ENCODE measurements around the gene EPHB3.

EPHB3 gene

DNA sequence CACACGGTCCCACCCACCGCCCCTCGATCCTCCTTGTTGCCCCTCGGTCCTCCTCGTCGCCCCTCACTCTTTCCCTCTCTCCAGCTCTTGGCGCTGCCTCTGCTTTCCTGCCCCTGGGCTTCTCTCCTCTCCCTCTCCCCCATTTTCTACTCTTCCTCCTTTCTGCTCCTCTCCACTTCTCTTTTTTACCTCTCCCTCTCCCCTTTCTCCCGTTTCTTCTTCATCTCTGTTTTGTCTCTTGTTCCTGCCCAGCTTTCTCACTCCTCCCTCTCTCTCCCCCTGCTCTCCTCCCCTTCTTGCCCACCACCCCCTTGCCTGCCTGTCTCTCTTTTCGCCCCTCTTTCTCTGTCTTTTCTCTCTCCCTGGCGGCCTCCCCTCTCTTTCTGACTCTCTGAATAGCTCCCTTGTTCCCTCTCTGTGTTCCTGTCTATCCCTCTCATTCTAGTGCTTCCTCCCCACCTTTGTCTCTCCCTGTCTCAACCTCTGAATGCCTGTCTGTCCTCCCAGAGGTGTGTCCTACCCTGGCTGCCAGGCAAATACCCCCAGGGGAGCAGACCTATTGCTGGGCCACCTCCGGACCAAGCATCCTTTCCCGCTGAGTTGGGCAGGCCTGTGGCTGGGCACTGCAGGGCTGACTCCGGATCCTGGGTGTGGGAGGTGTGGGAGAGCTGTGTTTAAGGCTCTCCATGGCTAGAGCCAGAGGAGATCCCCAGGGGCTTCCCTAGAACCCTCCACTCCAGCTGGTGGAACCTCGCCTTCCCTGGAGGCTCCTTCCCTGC lies 41.0 kb downstream of the EPHB3 start:
- TF ChIP-seq, protein P1, sequence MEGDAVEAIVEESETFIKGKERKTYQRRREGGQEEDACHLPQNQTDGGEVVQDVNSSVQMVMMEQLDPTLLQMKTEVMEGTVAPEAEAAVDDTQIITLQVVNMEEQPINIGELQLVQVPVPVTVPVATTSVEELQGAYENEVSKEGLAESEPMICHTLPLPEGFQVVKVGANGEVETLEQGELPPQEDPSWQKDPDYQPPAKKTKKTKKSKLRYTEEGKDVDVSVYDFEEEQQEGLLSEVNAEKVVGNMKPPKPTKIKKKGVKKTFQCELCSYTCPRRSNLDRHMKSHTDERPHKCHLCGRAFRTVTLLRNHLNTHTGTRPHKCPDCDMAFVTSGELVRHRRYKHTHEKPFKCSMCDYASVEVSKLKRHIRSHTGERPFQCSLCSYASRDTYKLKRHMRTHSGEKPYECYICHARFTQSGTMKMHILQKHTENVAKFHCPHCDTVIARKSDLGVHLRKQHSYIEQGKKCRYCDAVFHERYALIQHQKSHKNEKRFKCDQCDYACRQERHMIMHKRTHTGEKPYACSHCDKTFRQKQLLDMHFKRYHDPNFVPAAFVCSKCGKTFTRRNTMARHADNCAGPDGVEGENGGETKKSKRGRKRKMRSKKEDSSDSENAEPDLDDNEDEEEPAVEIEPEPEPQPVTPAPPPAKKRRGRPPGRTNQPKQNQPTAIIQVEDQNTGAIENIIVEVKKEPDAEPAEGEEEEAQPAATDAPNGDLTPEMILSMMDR (conservative IDR thresholded peaks at IDR 0.05; ENCODE audit: control insufficient read depth, insufficient read depth, low read depth, low read length) = no peak
- H3K4me3 ChIP-seq (ENCODE audit: control insufficient read depth, low read depth, low read length) = no peak overlapping the region
- DNase-seq (ENCODE audit: low read depth) = no peak

DNA sequence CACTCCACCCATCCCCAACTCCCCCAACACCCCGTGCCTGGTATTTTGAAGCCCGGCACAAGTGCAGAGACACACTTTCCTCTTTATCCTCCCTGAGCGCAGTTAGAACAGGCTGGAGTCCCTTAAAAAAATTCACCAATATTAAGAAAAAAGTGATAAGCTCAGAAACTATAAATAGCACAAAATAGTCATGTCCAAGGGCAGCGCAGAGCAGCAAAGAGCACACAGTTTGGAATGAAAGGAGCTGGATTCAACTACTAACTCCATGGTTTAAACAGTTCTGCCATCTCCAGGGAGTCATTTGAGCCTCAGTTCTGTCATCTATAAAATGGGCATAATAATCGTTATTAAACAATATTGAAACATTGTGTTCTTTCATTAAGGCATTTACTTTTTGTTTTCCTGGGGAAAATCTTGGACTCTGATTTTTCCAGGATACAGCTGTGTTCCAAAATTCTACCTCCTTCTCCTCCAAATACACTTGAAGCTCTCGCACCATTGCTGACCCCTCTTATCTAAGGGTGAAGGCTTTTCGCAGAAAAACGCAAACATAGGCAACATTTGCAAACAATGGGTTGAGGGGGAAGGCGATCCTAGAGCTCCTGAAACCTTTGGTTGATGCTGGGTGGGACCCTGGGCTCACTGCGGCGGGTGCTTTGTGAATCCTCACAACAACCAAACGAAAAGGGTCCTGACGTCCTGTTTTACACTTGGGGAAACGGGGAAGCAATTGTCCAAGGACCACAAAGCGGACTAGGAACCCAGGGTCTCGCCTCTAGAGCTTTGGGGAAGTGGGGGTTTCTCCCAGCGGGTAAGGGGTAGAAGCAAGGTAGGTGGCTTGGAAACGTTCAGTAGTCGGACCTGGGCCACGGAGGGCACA lies 41.8 kb downstream of the EPHB3 start:
- DNase-seq (ENCODE audit: low read depth) = no peak
- TF ChIP-seq, protein P1 (conservative IDR thresholded peaks at IDR 0.05; ENCODE audit: control insufficient read depth, insufficient read depth, low read depth, low read length) = no peak
- H3K4me3 ChIP-seq (ENCODE audit: control insufficient read depth, low read depth, low read length) = no peak overlapping the region

DNA sequence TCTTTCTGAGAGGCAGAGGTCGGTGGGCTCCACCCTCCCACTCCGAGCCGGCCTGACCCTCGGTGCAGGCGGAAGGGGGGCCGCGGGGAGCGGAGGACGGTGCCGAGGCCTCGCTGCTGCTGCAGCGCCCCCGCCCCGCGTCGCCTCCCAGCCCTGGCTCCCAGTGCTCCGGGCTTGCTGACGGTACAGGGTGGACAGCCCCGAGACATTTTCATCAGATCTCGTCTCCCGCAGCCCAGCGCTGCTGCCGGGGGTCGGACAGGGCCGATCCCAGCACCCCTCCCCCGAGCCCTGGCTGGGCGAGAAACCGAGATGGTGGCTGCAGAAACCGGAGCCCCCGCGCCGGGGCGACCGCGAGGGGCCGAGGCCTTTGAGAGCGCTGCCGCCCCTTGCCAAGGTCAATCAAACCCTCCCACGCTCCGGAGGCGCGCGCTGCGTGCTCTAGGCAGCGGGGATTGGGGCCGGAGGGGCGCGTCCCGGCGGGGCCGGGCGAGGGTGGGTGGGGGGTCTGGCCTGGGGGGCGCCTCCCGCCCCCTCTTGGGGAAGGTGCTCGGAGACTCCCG lies 42.5 kb downstream of the EPHB3 start:
- no peak for DNase-seq (ENCODE audit: low read depth)
- no peak overlapping the region for H3K4me3 ChIP-seq (ENCODE audit: control insufficient read depth, low read depth, low read length)
- TF ChIP-seq, protein P1 (conservative IDR thresholded peaks at IDR 0.05; ENCODE audit: control insufficient read depth, insufficient read depth, low read depth, low read length) = no peak

DNA sequence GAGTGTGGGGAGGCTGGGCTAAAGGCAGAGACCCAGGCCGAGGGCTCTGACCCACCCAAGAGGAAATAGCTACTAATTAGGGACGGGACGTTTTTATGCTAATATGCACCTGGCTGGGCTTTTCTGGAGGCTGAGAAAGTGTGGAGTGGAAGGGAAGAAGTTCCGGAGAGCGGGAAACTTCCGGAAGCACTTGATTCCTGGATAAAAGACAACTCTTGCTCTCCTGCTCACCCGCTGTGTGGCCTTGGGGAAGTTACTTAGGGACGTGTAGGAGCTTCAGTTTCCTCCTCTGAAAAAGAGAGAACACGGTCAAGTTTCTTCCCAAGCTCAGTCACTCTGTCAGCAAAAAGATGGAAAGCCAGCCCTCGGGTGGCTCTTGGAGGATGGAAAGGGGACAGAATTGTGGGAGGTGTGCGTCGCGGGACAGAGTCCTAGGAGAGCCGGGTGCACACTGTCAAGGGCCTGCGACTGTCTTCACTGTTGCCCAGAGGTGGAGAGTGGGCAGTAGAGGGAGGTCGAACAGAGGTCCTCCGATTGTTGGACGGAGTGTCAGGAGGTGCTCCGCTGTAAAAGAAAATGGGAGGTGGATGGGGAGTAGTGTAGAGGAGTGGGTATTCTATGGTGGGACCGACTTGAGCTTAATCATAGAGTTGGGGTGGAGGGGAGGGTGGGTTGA lies 43.2 kb downstream of the EPHB3 start:
- no peak overlapping the region for H3K4me3 ChIP-seq (ENCODE audit: control insufficient read depth, low read depth, low read length)
- no peak for DNase-seq (ENCODE audit: low read depth)
- TF ChIP-seq, protein P1 (conservative IDR thresholded peaks at IDR 0.05; ENCODE audit: control insufficient read depth, insufficient read depth, low read depth, low read length) = no peak

DNA sequence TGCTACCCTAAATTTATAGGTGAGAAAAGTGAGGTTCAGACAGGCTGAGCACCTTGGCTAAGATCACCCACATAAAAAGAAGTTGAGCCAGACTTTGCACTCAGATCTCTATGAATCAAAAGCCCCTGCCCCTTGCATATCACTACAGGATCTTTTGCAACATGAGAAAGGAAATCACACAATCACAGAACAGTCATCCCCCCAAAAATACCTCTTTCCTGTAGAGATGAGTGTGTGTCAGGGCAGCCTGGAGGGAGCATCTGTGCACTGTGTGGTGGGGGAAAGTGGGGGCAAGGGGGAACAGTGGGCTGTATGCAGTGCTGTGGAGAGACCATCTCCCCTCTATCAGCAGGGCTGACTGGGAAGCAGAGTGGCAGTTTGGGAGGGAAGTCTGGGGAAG lies 46.6 kb downstream of the EPHB3 start:
- no peak overlapping the region for H3K4me3 ChIP-seq (ENCODE audit: control insufficient read depth, low read depth, low read length)
- TF ChIP-seq, protein P1 (conservative IDR thresholded peaks at IDR 0.05; ENCODE audit: control insufficient read depth, insufficient read depth, low read depth, low read length) = no peak
- DNase-seq (ENCODE audit: low read depth) = no peak
